ENCODE data around the gene TRMT1L. TPM values are rescaled to one million over a fixed set of nuclear protein-coding genes. Genes with fewer than 3 reads are reported as not detected.
"Not testable (repeated sequence)": the region's sequence is repeated elsewhere in the genome, so short reads cannot be mapped to it uniquely, and the experiment has no call there.

The TRMT1L gene, protein sequence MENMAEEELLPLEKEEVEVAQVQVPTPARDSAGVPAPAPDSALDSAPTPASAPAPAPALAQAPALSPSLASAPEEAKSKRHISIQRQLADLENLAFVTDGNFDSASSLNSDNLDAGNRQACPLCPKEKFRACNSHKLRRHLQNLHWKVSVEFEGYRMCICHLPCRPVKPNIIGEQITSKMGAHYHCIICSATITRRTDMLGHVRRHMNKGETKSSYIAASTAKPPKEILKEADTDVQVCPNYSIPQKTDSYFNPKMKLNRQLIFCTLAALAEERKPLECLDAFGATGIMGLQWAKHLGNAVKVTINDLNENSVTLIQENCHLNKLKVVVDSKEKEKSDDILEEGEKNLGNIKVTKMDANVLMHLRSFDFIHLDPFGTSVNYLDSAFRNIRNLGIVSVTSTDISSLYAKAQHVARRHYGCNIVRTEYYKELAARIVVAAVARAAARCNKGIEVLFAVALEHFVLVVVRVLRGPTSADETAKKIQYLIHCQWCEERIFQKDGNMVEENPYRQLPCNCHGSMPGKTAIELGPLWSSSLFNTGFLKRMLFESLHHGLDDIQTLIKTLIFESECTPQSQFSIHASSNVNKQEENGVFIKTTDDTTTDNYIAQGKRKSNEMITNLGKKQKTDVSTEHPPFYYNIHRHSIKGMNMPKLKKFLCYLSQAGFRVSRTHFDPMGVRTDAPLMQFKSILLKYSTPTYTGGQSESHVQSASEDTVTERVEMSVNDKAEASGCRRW
- 15.0 and 38.3 TPM in 2 replicates for total RNA-seq

DNA sequence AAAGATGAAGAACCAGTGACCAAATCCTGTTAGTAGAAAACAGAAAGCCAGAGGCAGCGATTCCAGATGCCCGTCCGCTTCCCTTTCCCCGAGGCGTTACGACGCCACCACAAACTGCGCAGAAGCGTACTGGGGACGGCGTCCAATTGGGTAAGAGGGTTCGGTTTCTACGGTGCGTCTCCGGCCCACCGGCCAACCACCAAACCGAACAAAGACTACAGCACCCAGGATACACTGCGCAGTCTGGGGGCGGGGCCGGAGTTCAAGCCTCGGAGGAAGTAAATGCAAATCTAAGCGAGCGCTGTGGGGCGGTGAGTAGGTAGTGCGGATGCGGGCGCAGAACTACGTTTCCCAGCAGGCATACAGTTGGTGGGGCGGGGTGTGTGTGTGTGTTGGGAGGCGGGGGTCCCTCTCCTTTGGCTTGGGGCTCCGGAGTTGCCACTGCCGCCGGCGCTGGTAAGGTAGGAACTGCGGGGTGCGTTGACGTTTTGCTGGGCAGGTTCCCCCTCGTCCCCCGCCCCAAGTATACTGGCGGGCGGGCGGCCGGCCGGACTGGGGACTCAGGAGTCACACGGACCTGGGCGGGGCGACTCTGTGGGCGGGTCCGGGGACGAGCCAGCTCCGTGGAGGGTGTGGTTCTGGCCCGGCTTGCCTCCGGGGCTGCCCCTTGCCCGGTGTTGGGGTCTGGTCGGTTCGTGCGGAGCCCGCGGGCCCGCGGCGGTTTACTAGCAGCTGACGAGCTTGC, at the start of gene TRMT1L, which contains the start of gene SWT1:
Gene TRMT1L, minus strand, starts transcription at position 100 of the 745 bp plus-strand sequence. CDS start 241 bp downstream, outside the sequence.
Gene SWT1, plus strand, starts transcription at position 314 of the 745 bp plus-strand sequence. CDS start 3,675 bp downstream, outside the sequence.
- peak; percentile 98 for DNase-seq (ENCODE audit: low read depth, low spot score)

DNA sequence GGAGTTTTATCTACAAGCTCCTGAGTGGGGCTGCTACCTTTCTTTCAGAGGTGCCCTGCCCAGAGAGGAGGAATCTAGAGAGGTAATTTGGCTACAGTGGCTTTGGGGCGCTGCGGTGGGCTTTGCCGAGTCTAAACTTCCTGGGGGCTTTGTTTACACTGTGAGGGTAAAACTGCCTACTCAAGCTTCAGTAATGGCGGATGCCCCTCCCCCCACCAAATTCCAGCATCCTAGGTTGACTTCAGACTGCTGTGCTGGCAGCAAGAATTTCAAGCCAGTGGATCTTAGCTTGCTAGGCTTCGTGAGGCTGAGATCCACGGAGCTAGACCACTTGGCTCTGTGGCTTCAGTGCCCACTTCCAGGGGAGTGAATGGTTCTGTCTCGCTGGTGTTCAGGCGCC, 44.1 kb upstream of the TRMT1L start:
- DNase-seq (ENCODE audit: low read depth, low spot score), result no peak

- DNase-seq (ENCODE audit: low read depth, low spot score), result not testable (repeated sequence)
These were observed 42.0 kb upstream of the TRMT1L start for GRCh38 chr1:185198712-185199111.

- no peak for DNase-seq (ENCODE audit: low read depth, low spot score)
These were observed 37.0 kb upstream of the TRMT1L start for GRCh38 chr1:185193756-185194155.

DNA sequence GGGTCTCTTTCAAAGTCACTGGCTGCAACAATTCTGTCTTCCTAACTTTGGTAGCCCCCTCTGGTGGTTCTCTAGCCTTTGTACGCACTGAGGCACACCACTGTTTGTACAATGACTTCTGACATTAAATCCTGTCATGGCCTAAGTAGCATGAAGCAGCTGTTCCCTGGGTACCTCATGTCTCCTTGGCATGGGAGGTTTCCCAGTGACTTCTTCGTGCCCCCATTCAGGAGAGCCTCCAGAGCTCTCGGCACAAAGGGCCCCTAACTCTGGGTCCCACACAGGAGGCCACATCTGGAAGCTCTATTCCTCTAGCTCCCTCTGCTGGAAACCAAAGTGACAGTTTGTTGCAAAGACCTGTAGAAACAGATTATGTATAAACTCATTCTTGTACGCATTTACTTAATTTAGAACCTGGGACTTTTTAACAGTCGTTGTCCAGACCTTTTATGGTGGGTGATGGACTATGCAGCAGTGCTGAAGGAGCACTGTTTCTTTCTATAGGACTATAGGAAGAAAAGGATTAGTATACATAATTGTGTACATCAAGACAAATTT, 13.6 kb upstream of the TRMT1L start:
- DNase-seq (ENCODE audit: low read depth, low spot score), result peak; percentile 22

DNA sequence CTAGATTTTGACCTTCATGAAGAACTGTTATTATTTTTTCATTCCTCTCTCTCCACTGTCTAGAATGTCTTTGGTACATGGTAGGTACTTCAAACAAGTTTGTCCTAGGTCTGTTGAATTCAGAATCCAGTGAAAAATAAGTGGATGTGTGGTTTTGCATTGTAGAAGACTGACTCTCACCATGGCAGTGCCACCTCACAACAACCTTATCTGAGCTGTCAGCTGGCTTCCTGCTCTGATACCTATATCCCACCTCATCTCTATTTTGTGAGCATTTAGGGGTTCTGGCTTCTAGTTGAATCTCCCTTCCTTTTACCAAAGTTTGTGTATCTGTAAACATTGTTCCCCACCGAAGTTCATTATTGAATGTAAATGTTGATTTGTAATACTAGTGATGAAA, 9.4 kb upstream of the TRMT1L start:
- no peak for DNase-seq (ENCODE audit: low read depth, low spot score)

- DNase-seq (ENCODE audit: low read depth, low spot score), result no peak
These were observed 5.7 kb upstream of the TRMT1L start for GRCh38 chr1:185162491-185162890.

DNA sequence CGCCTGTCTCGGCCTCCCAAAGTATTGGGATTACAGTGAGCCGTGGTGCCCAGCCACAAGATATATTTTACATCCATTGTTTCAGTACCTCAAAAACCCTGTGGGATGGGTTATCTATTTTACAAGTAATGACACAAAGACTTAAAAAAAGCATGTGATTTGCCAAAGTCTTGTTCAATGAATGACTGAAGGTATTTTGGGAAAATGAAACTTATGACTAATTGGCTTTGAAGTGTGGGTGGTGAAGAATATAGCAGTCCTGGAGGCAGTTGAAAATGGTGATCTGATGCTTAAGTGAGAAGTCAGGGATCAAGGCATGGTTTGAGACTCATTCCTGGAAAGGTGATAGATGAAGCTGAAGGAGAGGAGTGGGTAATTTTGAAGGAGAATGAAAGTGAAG, 3.2 kb upstream of the TRMT1L start:
- no peak for DNase-seq (ENCODE audit: low read depth, low spot score)

DNA sequence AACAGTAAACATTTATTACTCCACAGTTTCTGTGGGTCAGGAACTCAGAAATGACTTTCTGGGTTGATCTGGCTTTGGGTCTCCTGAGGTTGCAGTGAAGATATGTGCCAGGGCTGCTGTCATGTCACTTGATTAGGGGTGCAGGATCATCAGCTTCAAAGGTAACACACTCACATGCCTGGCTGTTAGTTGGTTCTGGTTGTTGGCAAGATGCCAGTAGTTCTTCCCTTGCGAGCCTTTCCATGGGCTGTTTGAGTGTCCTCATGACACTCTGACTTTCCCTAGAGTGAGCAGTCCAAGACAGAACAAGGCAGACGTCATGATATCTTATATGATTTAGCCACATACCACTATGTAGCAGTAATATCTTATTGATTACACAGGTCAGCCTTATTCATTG, 2.0 kb upstream of the TRMT1L start:
- DNase-seq (ENCODE audit: low read depth, low spot score), result no peak

DNA sequence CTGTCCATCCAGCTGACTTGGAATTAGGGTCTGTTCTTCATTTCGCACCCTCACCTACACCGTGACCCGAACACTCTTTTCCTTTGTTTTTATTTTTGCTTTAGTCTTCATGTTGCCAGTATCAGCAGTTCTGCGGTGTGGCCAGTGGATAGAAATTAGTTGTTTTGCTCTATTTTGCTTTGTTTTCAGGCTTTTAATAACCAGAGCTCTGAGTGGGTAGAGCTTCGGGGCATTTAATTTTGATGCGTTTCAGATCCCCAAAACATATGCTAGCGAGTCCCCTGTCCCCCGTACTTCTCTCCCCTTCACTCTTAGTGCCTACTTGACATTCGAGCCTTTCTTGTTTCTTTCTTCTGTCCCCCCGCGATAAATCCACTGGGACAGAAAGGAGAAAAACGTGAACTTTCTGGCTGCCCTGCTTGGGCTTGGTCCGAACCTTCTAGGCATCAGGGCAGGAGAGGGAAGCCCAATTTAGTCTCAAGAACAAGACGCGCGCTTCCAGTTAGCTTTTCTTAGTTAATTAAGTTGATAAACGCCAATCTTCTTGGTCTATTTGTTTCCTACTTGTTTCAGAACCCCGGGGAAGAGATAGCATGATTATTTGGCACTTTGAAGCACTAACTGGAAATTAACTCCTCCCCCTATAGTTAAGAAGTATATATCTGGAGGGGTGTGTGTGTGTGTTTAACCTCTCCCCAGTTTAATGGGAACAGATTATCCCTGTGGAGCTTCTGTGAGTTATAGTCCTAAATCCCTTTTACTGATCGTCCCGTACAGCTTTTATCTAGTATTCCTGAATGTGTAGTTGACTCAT, 1.1 kb upstream of the TRMT1L start:
- DNase-seq (ENCODE audit: low read depth, low spot score), result no peak

GRCh38 chr1:185156288-185156853, 382 bp downstream of the TRMT1L start:
- DNase-seq (ENCODE audit: low read depth, low spot score), result no peak

GRCh38 chr1:185155600-185156287, 1.0 kb downstream of the TRMT1L start:
- DNase-seq (ENCODE audit: low read depth, low spot score), result no peak

GRCh38 chr1:185154912-185155513, 1.7 kb downstream of the TRMT1L start:
- no peak for DNase-seq (ENCODE audit: low read depth, low spot score)

- DNase-seq (ENCODE audit: low read depth, low spot score), result no peak
These were observed 4.5 kb downstream of the TRMT1L start for GRCh38 chr1:185152187-185152767.

GRCh38 chr1:185151215-185151614, 5.5 kb downstream of the TRMT1L start:
- no peak for DNase-seq (ENCODE audit: low read depth, low spot score)

DNA sequence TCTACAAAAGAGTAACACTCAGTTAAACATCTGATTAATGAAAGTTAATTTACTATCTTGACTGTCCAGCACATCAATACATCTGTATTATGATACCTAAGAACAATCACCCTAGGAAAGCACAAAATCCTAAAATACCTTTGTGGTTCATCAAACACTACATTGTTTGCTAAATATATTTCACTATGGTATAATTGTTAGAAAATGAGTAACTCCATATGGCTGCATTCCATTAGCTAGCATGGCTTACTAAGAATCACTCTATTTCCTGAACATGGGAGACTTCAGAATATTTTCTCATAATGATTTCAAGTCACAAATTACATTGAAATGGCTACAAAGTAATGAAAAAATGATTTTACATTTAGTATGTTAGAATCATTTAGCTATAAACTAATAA, 12.5 kb downstream of the TRMT1L start:
- DNase-seq (ENCODE audit: low read depth, low spot score), result no peak

GRCh38 chr1:185139246-185139645, 17.5 kb downstream of the TRMT1L start:
- no peak for DNase-seq (ENCODE audit: low read depth, low spot score)

DNA sequence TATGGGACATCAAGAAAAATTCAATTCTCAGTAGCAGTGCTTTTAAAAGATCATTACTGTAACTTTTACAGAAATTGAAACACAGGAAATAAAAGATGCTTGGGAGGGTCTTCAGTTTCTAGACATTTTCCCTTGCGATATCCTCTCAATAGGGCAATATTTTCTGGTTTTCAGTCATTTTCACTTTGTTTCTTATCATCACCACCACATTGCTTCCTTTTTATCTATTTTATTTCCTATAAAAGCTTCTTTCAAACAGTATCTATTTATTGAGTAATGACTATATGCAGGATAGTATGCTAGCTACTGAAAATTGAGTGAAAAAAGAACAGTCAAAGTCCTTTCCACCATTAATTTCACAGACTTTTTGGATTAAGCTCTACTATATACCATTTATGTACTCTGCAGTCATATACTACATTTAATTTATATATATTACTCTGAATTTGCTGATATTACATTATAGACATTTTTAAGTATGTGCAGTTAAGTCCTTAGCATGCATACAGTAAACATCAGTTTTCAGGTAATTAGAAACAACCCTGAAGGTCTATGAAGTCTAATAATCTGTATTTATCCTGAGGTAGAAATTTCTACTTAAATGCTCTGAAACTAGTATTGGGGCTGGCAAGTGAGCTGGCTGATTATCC, 18.7 kb downstream of the TRMT1L start:
- no peak for DNase-seq (ENCODE audit: low read depth, low spot score)

Measured in pulmonary artery endothelial cell (primary cell).